ENCODE data around the gene FBN2.

Gene FBN2

GRCh38 chr5:128572051-128572929 lies 34.2 kb upstream of the FBN2 start:
- no peak for TF ChIP-seq CTCF (IDR thresholded peaks at IDR 0.05; ENCODE audit: low read length, missing control alignments)
- H3K4me3 ChIP-seq (replicated peaks; ENCODE audit: low read depth, low read length): no peak overlapping the region
- DNase-seq (ENCODE audit: low read depth): peak; percentile 26

GRCh38 chr5:128566178-128566577 lies 28.1 kb upstream of the FBN2 start:
- no peak for DNase-seq (ENCODE audit: low read depth)
- H3K4me3 ChIP-seq (replicated peaks; ENCODE audit: low read depth, low read length): no peak overlapping the region
- no peak for TF ChIP-seq CTCF (IDR thresholded peaks at IDR 0.05; ENCODE audit: low read length, missing control alignments)

- no peak for TF ChIP-seq CTCF (IDR thresholded peaks at IDR 0.05; ENCODE audit: low read length, missing control alignments)
- DNase-seq (ENCODE audit: low read depth): peak; percentile 29
- H3K4me3 ChIP-seq (replicated peaks; ENCODE audit: low read depth, low read length): no peak overlapping the region
Measured at GRCh38 chr5:128559300-128560297, 21.6 kb upstream of the FBN2 start.

GRCh38 chr5:128553747-128554146 lies 15.7 kb upstream of the FBN2 start:
- no peak for DNase-seq (ENCODE audit: low read depth)
- TF ChIP-seq CTCF (IDR thresholded peaks at IDR 0.05; ENCODE audit: low read length, missing control alignments): no peak

GRCh38 chr5:128551476-128551875 lies 13.4 kb upstream of the FBN2 start:
- H3K4me3 ChIP-seq (replicated peaks; ENCODE audit: low read depth, low read length): no peak overlapping the region
- DNase-seq (ENCODE audit: low read depth): no peak
- TF ChIP-seq CTCF (IDR thresholded peaks at IDR 0.05; ENCODE audit: low read length, missing control alignments): no peak

More at GRCh38 chr5:128553747-128554146, 15.7 kb upstream of the FBN2 start:
- H3K4me3 ChIP-seq (replicated peaks; ENCODE audit: low read depth, low read length): no peak overlapping the region

GRCh38 chr5:128549496-128549895 lies 11.5 kb upstream of the FBN2 start:
- H3K4me3 ChIP-seq (replicated peaks; ENCODE audit: low read depth, low read length): no peak overlapping the region
- TF ChIP-seq CTCF (IDR thresholded peaks at IDR 0.05; ENCODE audit: low read length, missing control alignments): no peak
- no peak for DNase-seq (ENCODE audit: low read depth)
